Osteoblast (primary cell): ENCODE measurements around the gene PLAU. TPM values are rescaled to one million over a fixed set of nuclear protein-coding genes. Genes with fewer than 3 reads are reported as not detected.
A peak's percentile ranks its signal among the peaks of the same experiment; 100 is the strongest.

ENCODE experiments used
- DNase-seq: peaks from one replicate; pipeline ENCODE4 v3.0.0; 2011; ENCODE audit warnings: low spot score, mixed read lengths; ENCODE audit not compliant: insufficient read length; ENCODE audit errors: missing footprints
- H2AFZ ChIP-seq: 2 replicates; pipeline ENCODE4 v1.6.0; 2011; ENCODE audit warnings: mild to moderate bottlenecking, low read length
- H3K27ac ChIP-seq: 2 replicates; pipeline ENCODE4 v1.5.1; 2011; ENCODE audit warnings: mild to moderate bottlenecking, low read depth, low read length, moderate library complexity
- H3K27me3 ChIP-seq: 2 replicates; pipeline ENCODE4 v1.6.0; 2012; ENCODE audit warnings: mild to moderate bottlenecking, control low read depth, inconsistent platforms, low read length, moderate library complexity; ENCODE audit not compliant: insufficient read depth
- H3K36me3 ChIP-seq: 2 replicates; pipeline ENCODE4 v1.5.1; 2011; ENCODE audit warnings: mild to moderate bottlenecking, low read length, control low read depth, moderate library complexity; ENCODE audit not compliant: insufficient read depth
- H3K4me1 ChIP-seq: 2 replicates; pipeline ENCODE4 v1.5.1; 2011; ENCODE audit warnings: mild to moderate bottlenecking, low read length, control low read depth, moderate library complexity; ENCODE audit not compliant: insufficient read depth
- H3K4me2 ChIP-seq: 2 replicates; pipeline ENCODE4 v1.6.0; 2011; ENCODE audit warnings: mild to moderate bottlenecking, low read length; ENCODE audit not compliant: insufficient read depth
- H3K4me3 ChIP-seq: fragments of 200-600 bp; sonication (generic); 3 replicates; pipeline ENCODE4 v1.5.1; 2012; ENCODE audit warnings: mild to moderate bottlenecking, low read length, inconsistent platforms; ENCODE audit not compliant: insufficient read depth
- H3K79me2 ChIP-seq: 2 replicates; pipeline ENCODE4 v1.6.0; 2012; ENCODE audit warnings: mild to moderate bottlenecking, low read length, control low read depth, inconsistent platforms; ENCODE audit not compliant: insufficient read depth
- H3K9me3 ChIP-seq: 2 replicates; pipeline ENCODE4 v1.5.1; 2011; ENCODE audit warnings: low read depth, low read length, control low read depth
- H4K20me1 ChIP-seq: 2 replicates; pipeline ENCODE4 v1.6.0; 2012; ENCODE audit warnings: mild to moderate bottlenecking, low read length, control low read depth; ENCODE audit not compliant: insufficient read depth
- CTCF ChIP-seq: IDR thresholded peaks from 2 replicates; pipeline ENCODE4 v1.5.1; 2011; ENCODE audit warnings: mild to moderate bottlenecking, low read depth, low read length, moderate library complexity; ENCODE audit errors: extremely low read depth
- total RNA-seq: library from RNA; depleted of rRNA; stranded (reverse); fragments of >200 nt; gene quantifications from 2 replicates; pipeline ENCODE4 v1.2.3, GENCODE V29; 2012

The PLAU gene
- total RNA-seq, 1 donor = 27.9 TPM

- Histone ChIP-seq H3K4me2 (no peak overlapping the region), H2AFZ (no peak overlapping the region), H3K4me3 (no peak overlapping the region), H3K36me3 (no peaks in the 10 kb centered on the region), H3K4me1 (peaks cover 19% of the 10 kb centered on the region), H4K20me1 (peaks cover 13% of the 10 kb centered on the region), H3K9me3 (no peaks in the 10 kb centered on the region), H3K79me2 (peaks cover 14% of the 10 kb centered on the region), H3K27me3 (no peaks in the 10 kb centered on the region), H3K27ac (no peak overlapping the region)
- peak; percentile 94 for DNase-seq
- no peak for TF ChIP-seq CTCF
These were observed 34.0 kb upstream of the PLAU start for GRCh38 chr10:73876971-73877370.

- Histone ChIP-seq H3K4me3 (no peak overlapping the region), H3K4me2 (no peak overlapping the region), H4K20me1 (peaks cover 8% of the 10 kb centered on the region), H3K79me2 (peaks cover 7% of the 10 kb centered on the region), H3K27ac (no peak overlapping the region), H3K9me3 (no peaks in the 10 kb centered on the region), H3K4me1 (peaks cover 12% of the 10 kb centered on the region), H3K27me3 (no peaks in the 10 kb centered on the region), H3K36me3 (no peaks in the 10 kb centered on the region), H2AFZ (no peak overlapping the region)
- DNase-seq = peak; percentile 41
- TF ChIP-seq CTCF = no peak
These were observed 33.3 kb upstream of the PLAU start for GRCh38 chr10:73877533-73878160.

GRCh38 chr10:73878365-73878764, 32.6 kb upstream of the PLAU start:
- H3K4me3 ChIP-seq = no peak overlapping the region
- peaks cover under 1% of the 10 kb centered on the region for H4K20me1 ChIP-seq
- no peak overlapping the region for H2AFZ ChIP-seq
- TF ChIP-seq CTCF = no peak
- H3K4me2 ChIP-seq = no peak overlapping the region
- H3K9me3 ChIP-seq = no peaks in the 10 kb centered on the region
- no peaks in the 10 kb centered on the region for H3K36me3 ChIP-seq
- DNase-seq = no peak
- peaks cover 1% of the 10 kb centered on the region for H3K79me2 ChIP-seq
- H3K27me3 ChIP-seq = no peaks in the 10 kb centered on the region
- H3K4me1 ChIP-seq = peaks cover 5% of the 10 kb centered on the region
- no peak overlapping the region for H3K27ac ChIP-seq

- peak; percentile 96 for DNase-seq
- Histone ChIP-seq H3K27me3 (no peaks in the 10 kb centered on the region), H2AFZ (peak overlapping the region; percentile 74), H4K20me1 (no peaks in the 10 kb centered on the region), H3K9me3 (no peaks in the 10 kb centered on the region), H3K4me2 (peak overlapping the region; percentile 42), H3K4me3 (no peak overlapping the region), H3K27ac (no peak overlapping the region), H3K79me2 (no peaks in the 10 kb centered on the region), H3K36me3 (no peaks in the 10 kb centered on the region), H3K4me1 (peaks cover 4% of the 10 kb centered on the region)
- TF ChIP-seq CTCF = peak; percentile 94
These were observed 31.4 kb upstream of the PLAU start for GRCh38 chr10:73879296-73880173.
